ENCODE measurements around the gene CHRNA3. TPM values are rescaled to one million over a fixed set of nuclear protein-coding genes. Genes with fewer than 3 reads are reported as not detected.

Gene CHRNA3
- total RNA-seq, 1 donor from 2014 or later, result 1.6 TPM

GRCh38 chr15:78627348-78627747 lies 6.6 kb upstream of the CHRNA3 start:
- Histone ChIP-seq H3K4me2 (no peak overlapping the region), H3K79me2 (ENCODE audit: low read depth) (no peaks in the 10 kb centered on the region), H3K36me3 (no peaks in the 10 kb centered on the region), H3K27me3 (peaks cover 17% of the 10 kb centered on the region), H4K20me1 (ENCODE audit: low read depth) (no peaks in the 10 kb centered on the region), H3K4me1 (no peaks in the 10 kb centered on the region), H2AFZ (replicated peaks) (no peak overlapping the region), H3K9ac (no peak overlapping the region), H3K9me3 (ENCODE audit: low read depth) (no peaks in the 10 kb centered on the region), H3K4me3 (no peak overlapping the region), H3F3A (ENCODE audit: low read depth) (no peaks in the 10 kb centered on the region), H3K27ac (no peak overlapping the region)
- Mint-ChIP-seq H3K9me3 (peaks cover 5% of the 10 kb centered on the region), H3K27ac (no peak overlapping the region), H3K4me3 (no peak overlapping the region), H3K36me3 (no peaks in the 10 kb centered on the region), H3K27me3 (ENCODE audit: insufficient read depth, low read depth) (peaks cover 21% of the 10 kb centered on the region), H3K4me1 (peaks cover 11% of the 10 kb centered on the region)
- no peak for DNase-seq (ENCODE audit: low spot score)
- TF ChIP-seq EZH2 (IDR thresholded peaks at IDR 0.05) (no peak), CTCF (IDR thresholded peaks at IDR 0.05) (no peak), EZH2phosphoT487 (IDR thresholded peaks at IDR 0.05) (no peak)

GRCh38 chr15:78626381-78626995 lies 5.7 kb upstream of the CHRNA3 start:
- Mint-ChIP-seq H3K27ac (no peak overlapping the region), H3K36me3 (no peaks in the 10 kb centered on the region), H3K27me3 (ENCODE audit: insufficient read depth, low read depth) (peaks cover 26% of the 10 kb centered on the region), H3K4me3 (no peak overlapping the region), H3K9me3 (peaks cover 5% of the 10 kb centered on the region), H3K4me1 (peaks cover 11% of the 10 kb centered on the region)
- no peak overlapping the region for H2AFZ ChIP-seq (replicated peaks)
- no peaks in the 10 kb centered on the region for H4K20me1 ChIP-seq (ENCODE audit: low read depth)
- peaks cover 25% of the 10 kb centered on the region for H3K27me3 ChIP-seq
- no peaks in the 10 kb centered on the region for H3K79me2 ChIP-seq (ENCODE audit: low read depth)
- no peak for DNase-seq (ENCODE audit: low spot score)
- no peak overlapping the region for H3K4me3 ChIP-seq
- no peak overlapping the region for H3K27ac ChIP-seq
- no peaks in the 10 kb centered on the region for H3K36me3 ChIP-seq
- no peaks in the 10 kb centered on the region for H3F3A ChIP-seq (ENCODE audit: low read depth)
- TF ChIP-seq EZH2 (IDR thresholded peaks at IDR 0.05) (no peak), EZH2phosphoT487 (IDR thresholded peaks at IDR 0.05) (no peak), CTCF (IDR thresholded peaks at IDR 0.05) (no peak)
- H3K4me1 ChIP-seq, result no peaks in the 10 kb centered on the region
- no peak overlapping the region for H3K9ac ChIP-seq
- no peaks in the 10 kb centered on the region for H3K9me3 ChIP-seq (ENCODE audit: low read depth)
- no peak overlapping the region for H3K4me2 ChIP-seq

GRCh38 chr15:78625606-78626280 lies 4.9 kb upstream of the CHRNA3 start:
- H3K79me2 ChIP-seq (ENCODE audit: low read depth), result no peaks in the 10 kb centered on the region
- TF ChIP-seq EZH2phosphoT487 (IDR thresholded peaks at IDR 0.05) (no peak), EZH2 (IDR thresholded peaks at IDR 0.05) (no peak), CTCF (IDR thresholded peaks at IDR 0.05) (no peak)
- Mint-ChIP-seq H3K36me3 (no peaks in the 10 kb centered on the region), H3K9me3 (peaks cover 5% of the 10 kb centered on the region), H3K4me1 (peaks cover 11% of the 10 kb centered on the region), H3K27ac (no peak overlapping the region), H3K4me3 (no peak overlapping the region), H3K27me3 (ENCODE audit: insufficient read depth, low read depth) (peaks cover 29% of the 10 kb centered on the region)
- peaks cover 33% of the 10 kb centered on the region for H3K27me3 ChIP-seq
- no peak overlapping the region for H3K27ac ChIP-seq
- H2AFZ ChIP-seq (replicated peaks), result no peak overlapping the region
- H3K9ac ChIP-seq, result no peak overlapping the region
- no peak overlapping the region for H3K4me3 ChIP-seq
- H4K20me1 ChIP-seq (ENCODE audit: low read depth), result no peaks in the 10 kb centered on the region
- H3K36me3 ChIP-seq, result no peaks in the 10 kb centered on the region
- DNase-seq (ENCODE audit: low spot score), result no peak
- no peaks in the 10 kb centered on the region for H3K4me1 ChIP-seq
- no peak overlapping the region for H3K4me2 ChIP-seq
- H3F3A ChIP-seq (ENCODE audit: low read depth), result peaks cover under 1% of the 10 kb centered on the region
- H3K9me3 ChIP-seq (ENCODE audit: low read depth), result no peaks in the 10 kb centered on the region

All from neural progenitor cell (in vitro differentiated cells).